Activated T-helper 1 cell treated with Interleukin-2 at 50 U/mL for 16 hours (primary cell): ENCODE results near the gene POLD1.

ENCODE experiments used
- DNase-seq: peaks from one replicate; pipeline ENCODE4 v3.0.0-alpha.2; 2020; ENCODE audit warnings: low read depth

Gene POLD1

GRCh38 chr19:50418176-50419021 is 34.3 kb downstream of the POLD1 start, which contains the start of gene SPIB:
TSS of gene SPIB (plus strand) at chr19:50418938. CDS start at chr19:50418963, 25 bp downstream.
- no peak for DNase-seq

GRCh38 chr19:50419022-50419579 is 35.0 kb downstream of the POLD1 start:
- DNase-seq: no peak

GRCh38 chr19:50419580-50420035 is 35.5 kb downstream of the POLD1 start:
- DNase-seq: no peak

- DNase-seq: no peak
These were observed 36.0 kb downstream of the POLD1 start for GRCh38 chr19:50420127-50420526.

- DNase-seq: no peak
These were observed 36.7 kb downstream of the POLD1 start for GRCh38 chr19:50420808-50421207.

GRCh38 chr19:50422397-50423278 is 38.5 kb downstream of the POLD1 start:
- DNase-seq: no peak

GRCh38 chr19:50423279-50424113 is 39.3 kb downstream of the POLD1 start:
- no peak for DNase-seq

- no peak for DNase-seq
These were observed 41.4 kb downstream of the POLD1 start for GRCh38 chr19:50425581-50425980.

GRCh38 chr19:50427318-50427925 is 43.3 kb downstream of the POLD1 start:
- no peak for DNase-seq

- no peak for DNase-seq
These were observed 43.9 kb downstream of the POLD1 start for GRCh38 chr19:50427997-50428425.

GRCh38 chr19:50428772-50429463 is 44.8 kb downstream of the POLD1 start:
- no peak for DNase-seq

- DNase-seq: no peak
These were observed 46.8 kb downstream of the POLD1 start for GRCh38 chr19:50430888-50431342.

- peak; percentile 74 for DNase-seq
These were observed 47.4 kb downstream of the POLD1 start for GRCh38 chr19:50431343-50432220.

- no peak for DNase-seq
These were observed 48.3 kb downstream of the POLD1 start, which contains the start of gene MYBPC2 for GRCh38 chr19:50432221-50433028. TSS of gene MYBPC2 (plus strand) at chr19:50432892. CDS start at chr19:50432954, 62 bp downstream.

GRCh38 chr19:50433201-50434180 is 49.3 kb downstream of the POLD1 start:
- no peak for DNase-seq

GRCh38 chr19:50434525-50434924 is 50.4 kb downstream of the POLD1 start:
- no peak for DNase-seq

- DNase-seq: no peak
These were observed 51.1 kb downstream of the POLD1 start for GRCh38 chr19:50435221-50435620.
